HepG2 (cell line): Measurements from ENCODE around the gene MSMP. TPM values are rescaled to one million over a fixed set of nuclear protein-coding genes. Genes with fewer than 3 reads are reported as not detected.

Source experiments
- ATAC-seq: fragments of 200-7000 bp; cut with Tn5 transposase; 3 replicates; pipeline ENCODE4 v1.9.1; 2020; ENCODE audit warnings: mild to moderate bottlenecking, moderate library complexity
- BruUV-seq: library from RNA; stranded (reverse); fragments of 400-500 nt; replicated peaks from 2 replicates; lab custom pipeline; 2021; lab: Mats Ljungman, UMichigan
- CTCF ChIA-PET: fragments of 300-600 bp; formaldehyde crosslinking; extraction: SDS; loops from one replicate; lab custom pipeline; 2021; ENCODE audit warnings: low total read pairs, inconsistent platforms, low intra/inter-chr PET ratio; lab: Yijun Ruan, JAX
- POLR2A ChIA-PET: fragments of 350-600 bp; sonication (Branson Sonifier 250); formaldehyde crosslinking; loops from one replicate; lab custom pipeline; 2020; ENCODE audit warnings: antibody characterized with exemption, inconsistent platforms; lab: Yijun Ruan, JAX
- DNase-seq: peaks from one replicate; pipeline ENCODE4 v3.0.0-alpha.2; 2015; ENCODE audit warnings: low spot score
- FAIRE-seq: peaks from 3 replicates; lab custom pipeline; 2011; peaks lifted over from hg19 to GRCh38; lab: Jason Lieb, UNC
- H2AFZ ChIP-seq: one replicate; pipeline ENCODE4 v1.6.1; 2011; ENCODE audit warnings: low read length, inconsistent platforms
- H3K27ac ChIP-seq: fragments of 300-600 bp; 3 replicates; pipeline ENCODE4 v1.8.0; 2011; ENCODE audit warnings: mixed run types, mild to moderate bottlenecking, mixed read lengths, low read length, inconsistent platforms; ENCODE audit not compliant: insufficient read depth; ENCODE audit errors: extremely low read length
- H3K27me3 ChIP-seq, 2 experiments: fragments of 200-600 bp in 1 of 2; 2 replicates in 1 of 2; 3 replicates in 1 of 2; pipeline versions ENCODE4 v1.6.0 to v1.8.0; 2011; ENCODE audit warnings: low read length in 2 of 2, mild to moderate bottlenecking in 2 of 2, moderate library complexity in 2 of 2, inconsistent platforms in 1 of 2; ENCODE audit not compliant: insufficient read depth in 2 of 2, control insufficient read depth in 1 of 2
- H3K36me3 ChIP-seq, 2 experiments: fragments of 200-600 bp in 1 of 2; replicated peaks in 1 of 2; 2 replicates in 1 of 2; 3 replicates in 1 of 2; pipeline versions ENCODE4 v1.5.1 to v1.8.0; 2011; ENCODE audit warnings: low read length in 2 of 2, inconsistent platforms in 1 of 2; ENCODE audit not compliant: insufficient read depth in 2 of 2, control insufficient read depth in 1 of 2
- H3K4me1 ChIP-seq: 2 replicates; pipeline ENCODE4 v1.5.1; 2012; ENCODE audit warnings: low read length, inconsistent platforms; ENCODE audit not compliant: insufficient read depth
- H3K4me2 ChIP-seq: 2 replicates; pipeline ENCODE4 v1.6.0; 2011; ENCODE audit warnings: low read depth, low read length, inconsistent platforms
- H3K4me3 ChIP-seq, 3 experiments: fragments of 200-600 bp in 1 of 3; sonication (generic), shearing (Covaris generic) in 1 of 3; replicated peaks in 1 of 3; 2 replicates each; pipeline ENCODE4 v1.5.1; 2011 to 2016; ENCODE audit warnings: low read length in 3 of 3, inconsistent platforms in 2 of 3, low read depth in 2 of 3, mild to moderate bottlenecking in 2 of 3, control low read depth in 1 of 3, mixed read lengths in 1 of 3; ENCODE audit not compliant: insufficient read depth in 1 of 3
- H3K79me2 ChIP-seq: one replicate; pipeline ENCODE4 v1.6.1; 2011; ENCODE audit warnings: low read length, inconsistent platforms; ENCODE audit not compliant: insufficient read depth
- H3K9ac ChIP-seq: 2 replicates; pipeline ENCODE4 v1.6.0; 2011; ENCODE audit warnings: mild to moderate bottlenecking, low read depth, low read length, inconsistent platforms; ENCODE audit not compliant: insufficient read depth
- H3K9me3 ChIP-seq: 2 replicates; pipeline ENCODE4 v1.5.1; 2012; ENCODE audit warnings: mild to moderate bottlenecking, low read length
- H4K20me1 ChIP-seq: 2 replicates; pipeline ENCODE4 v1.6.0; 2011; ENCODE audit warnings: inconsistent platforms, mild to moderate bottlenecking, low read length, moderate library complexity; ENCODE audit not compliant: insufficient read depth
- DR1 ChIP-seq: sonication (generic); formaldehyde crosslinking; IDR thresholded peaks from 2 replicates; pipeline ENCODE4 v1.8.0; 2021; ENCODE audit warnings: mild to moderate bottlenecking, missing genetic modification reagents, inconsistent platforms
- GABPB1 ChIP-seq: IDR thresholded peaks from 2 replicates; pipeline ENCODE4 v1.6.1; 2016; ENCODE audit warnings: mild to moderate bottlenecking, missing genetic modification reagents, moderate library complexity, missing compliant biosample characterization
- RXRA ChIP-seq: sonication (generic); formaldehyde crosslinking; IDR thresholded peaks from 2 replicates; pipeline ENCODE4 v1.5.1; 2020; ENCODE audit warnings: missing genetic modification reagents
- STAG1 ChIP-seq: sonication (generic); formaldehyde crosslinking; IDR thresholded peaks from 2 replicates; pipeline ENCODE4 v1.4.0; 2020; ENCODE audit warnings: missing genetic modification reagents
- TCF7L2 ChIP-seq: IDR thresholded peaks from 2 replicates; pipeline ENCODE4 v1.6.1; 2011; ENCODE audit warnings: mild to moderate bottlenecking, low read depth, low read length, moderate library complexity
- ZNF17 ChIP-seq: sonication (generic); formaldehyde crosslinking; IDR thresholded peaks from 2 replicates; pipeline ENCODE4 v1.5.0; 2020; ENCODE audit warnings: mild to moderate bottlenecking, missing genetic modification reagents
- ZNF256 ChIP-seq: sonication (generic); formaldehyde crosslinking; conservative IDR thresholded peaks from 2 replicates; pipeline ENCODE4 v1.4.0; 2020; ENCODE audit warnings: missing genetic modification reagents
- ZNF563 ChIP-seq: sonication (generic); formaldehyde crosslinking; IDR thresholded peaks from 2 replicates; pipeline ENCODE4 v1.8.0; 2022; ENCODE audit warnings: mild to moderate bottlenecking, moderate library complexity, missing genetic modification reagents
- WGBS: methylation state at CpG from one replicate; pipeline ENCODE4 v1.1.6; 2017; ENCODE audit warnings: low lambda C conversion rate; 5-methylcytosine and 5-hydroxymethylcytosine counted together
- in situ Hi-C: cut with HindIII; loops from 2 replicates; pipeline ENCODE4 v1.10.0; 2017; ENCODE audit warnings: low pct_unique_long_range_greater_than_20kb; ENCODE audit not compliant: extremely low pct_ligation_motif_present
- intact Hi-C: fragments of 100-400 bp; cut with micrococcal nuclease; formaldehyde crosslinking; loops from one replicate; pipeline ENCODE4 v1.10.0; 2022; ENCODE audit not compliant: unreplicated experiment
- polyA plus RNA-seq, 8 experiments: library from polyadenylated mRNA; depleted of rRNA in 3 of 8; stranded (reverse) in 7 of 8; unstranded in 1 of 8; fragments of >200 nt; fragmentation: Illumina TruSeq in 4 of 8; extraction: Trizol in 4 of 8; gene quantifications; 2 replicates each; pipeline versions ENCODE4 v1.2.1 to v1.2.3, GENCODE V29; 2011 to 2016; ENCODE audit warnings: low read depth in 4 of 8, missing spikeins in 1 of 8, mixed read lengths in 1 of 8; ENCODE audit not compliant: insufficient read depth in 1 of 8
- total RNA-seq, 5 experiments: library from RNA; depleted of rRNA; stranded (reverse); fragments of >200 nt; fragmentation: Illumina TruSeq; extraction: Trizol; gene quantifications; 2 replicates each; pipeline ENCODE4 v1.2.3, GENCODE V29; 2016; ENCODE audit warnings: low read depth in 1 of 5
- TF ChIP-seq, protein P1 (sequence below), 2 experiments: sonication (generic) in 1 of 2; formaldehyde crosslinking in 1 of 2; IDR thresholded peaks; 2 replicates each; pipeline versions ENCODE4 v1.4.0 to v1.6.1; 2018 to 2020; ENCODE audit warnings: missing genetic modification reagents in 2 of 2, borderline replicate concordance in 1 of 2, low read depth in 1 of 2, mild to moderate bottlenecking in 1 of 2, missing biosample characterization in 1 of 2
- TF ChIP-seq, protein P2 (sequence below): sonication (generic); formaldehyde crosslinking; IDR thresholded peaks from 2 replicates; pipeline ENCODE4 v1.8.1; 2023; ENCODE audit warnings: mild to moderate bottlenecking, moderate library complexity, missing genetic modification reagents
- TF ChIP-seq, protein P3 (sequence below): IDR thresholded peaks from 2 replicates; pipeline ENCODE4 v1.6.1; 2016
- TF ChIP-seq, protein P4 (sequence below): sonication (generic); formaldehyde crosslinking; IDR thresholded peaks from 2 replicates; pipeline ENCODE4 v1.4.0; 2020; ENCODE audit warnings: missing genetic modification reagents, low read depth, mild to moderate bottlenecking, borderline replicate concordance
- TF ChIP-seq, protein P5 (sequence below): sonication (generic); formaldehyde crosslinking; IDR thresholded peaks from 2 replicates; pipeline ENCODE4 v1.5.1; 2020; ENCODE audit warnings: missing genetic modification reagents, mild to moderate bottlenecking, borderline replicate concordance

Gene MSMP
- total and polyA plus RNA-seq, 2 of the 13 experiments (the other 11 are each of a cell fraction or from before 2014, with no cell fraction given), result 0.24 to 0.46 TPM

DNA sequence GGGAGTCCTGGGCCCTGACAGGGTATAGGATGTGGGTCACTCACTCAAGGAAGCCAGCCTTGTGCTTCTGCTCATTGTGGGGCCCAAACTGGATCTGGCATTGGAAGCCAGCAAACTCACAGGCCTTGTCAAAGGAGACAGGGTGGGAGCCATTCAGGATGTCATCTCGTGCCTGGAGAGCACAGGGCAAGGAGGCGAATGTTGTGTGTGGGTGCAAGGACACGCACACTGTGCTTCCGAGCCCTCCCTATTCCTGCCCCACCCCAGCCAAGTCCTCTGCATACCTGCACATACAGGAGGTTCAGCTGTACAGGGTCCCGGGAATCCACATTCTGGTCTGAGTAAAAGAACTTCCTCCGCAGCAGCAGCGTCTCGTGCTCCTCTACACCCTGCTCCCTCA is 30.2 kb downstream of the MSMP start:
- POLR2A ChIA-PET, result no interaction called here
- intact Hi-C loops, result no loop called here
- CTCF ChIA-PET, result no interaction called here
- DNase-seq (no peak), FAIRE-seq (no peak), ATAC-seq (no peak)
- Histone ChIP-seq H3K9ac (no peak overlapping the region), H3K4me2 (no peak overlapping the region), H4K20me1 (peaks cover 10% of the 10 kb centered on the region; the same call in 1 of the 2 replicates), H3K4me3 (no peak overlapping the region), H3K4me1 (peaks cover 28% of the 10 kb centered on the region), H3K27me3 (no peaks in the 10 kb centered on the region), H3K9me3 (no peaks in the 10 kb centered on the region), H3K27ac (no peak overlapping the region), H2AFZ (no peak overlapping the region), H3K36me3 (peaks cover 39 to 72% of the 10 kb centered on the region in 2 experiments), H3K79me2 (peaks cover 25% of the 10 kb centered on the region)
- BruUV-seq, result no TSS peak
- in situ Hi-C loops, result no loop called here
- TF ChIP-seq ZNF256 (no peak), ZNF17 (no peak), TCF7L2 (no peak), STAG1 (CRISPR knock-in tag) (no peak), RXRA (CRISPR knock-in tag) (no peak), ZNF563 (CRISPR knock-in tag) (no peak), DR1 (CRISPR knock-in tag) (no peak), GABPB1 (CRISPR knock-in tag) (no peak)
- TF ChIP-seq, protein P1, sequence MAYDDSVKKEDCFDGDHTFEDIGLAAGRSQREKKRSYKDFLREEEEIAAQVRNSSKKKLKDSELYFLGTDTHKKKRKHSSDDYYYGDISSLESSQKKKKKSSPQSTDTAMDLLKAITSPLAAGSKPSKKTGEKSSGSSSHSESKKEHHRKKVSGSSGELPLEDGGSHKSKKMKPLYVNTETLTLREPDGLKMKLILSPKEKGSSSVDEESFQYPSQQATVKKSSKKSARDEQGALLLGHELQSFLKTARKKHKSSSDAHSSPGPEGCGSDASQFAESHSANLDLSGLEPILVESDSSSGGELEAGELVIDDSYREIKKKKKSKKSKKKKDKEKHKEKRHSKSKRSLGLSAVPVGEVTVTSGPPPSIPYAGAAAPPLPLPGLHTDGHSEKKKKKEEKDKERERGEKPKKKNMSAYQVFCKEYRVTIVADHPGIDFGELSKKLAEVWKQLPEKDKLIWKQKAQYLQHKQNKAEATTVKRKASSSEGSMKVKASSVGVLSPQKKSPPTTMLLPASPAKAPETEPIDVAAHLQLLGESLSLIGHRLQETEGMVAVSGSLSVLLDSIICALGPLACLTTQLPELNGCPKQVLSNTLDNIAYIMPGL (CRISPR knock-in tag; IDR thresholded peaks at IDR 0.05; ENCODE audit: borderline replicate concordance in 1 of 2, low read depth in 1 of 2), result no peak
- TF ChIP-seq, protein P2, sequence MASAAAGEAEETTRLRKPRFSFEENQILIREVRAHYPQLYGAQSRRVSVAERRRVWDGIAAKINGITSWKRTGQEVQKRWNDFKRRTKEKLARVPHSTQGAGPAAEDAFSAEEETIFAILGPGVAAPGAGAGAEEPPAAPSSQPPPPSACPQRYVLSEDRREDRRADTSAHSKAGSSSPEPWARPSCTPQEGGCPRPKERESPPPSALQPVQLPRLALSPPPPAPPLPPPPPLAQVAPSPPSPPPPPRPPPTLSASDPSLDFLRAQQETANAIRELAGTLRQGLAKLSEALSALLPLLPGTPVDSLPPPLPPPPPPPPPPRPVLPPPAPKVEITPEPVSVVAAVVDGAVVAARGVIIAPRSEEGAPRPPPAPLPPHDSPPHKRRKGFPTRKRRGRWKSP (CRISPR knock-in tag), result no peak
- TF ChIP-seq, protein P3, sequence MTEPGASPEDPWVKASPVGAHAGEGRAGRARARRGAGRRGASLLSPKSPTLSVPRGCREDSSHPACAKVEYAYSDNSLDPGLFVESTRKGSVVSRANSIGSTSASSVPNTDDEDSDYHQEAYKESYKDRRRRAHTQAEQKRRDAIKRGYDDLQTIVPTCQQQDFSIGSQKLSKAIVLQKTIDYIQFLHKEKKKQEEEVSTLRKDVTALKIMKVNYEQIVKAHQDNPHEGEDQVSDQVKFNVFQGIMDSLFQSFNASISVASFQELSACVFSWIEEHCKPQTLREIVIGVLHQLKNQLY, result no peak
- TF ChIP-seq, protein P4, sequence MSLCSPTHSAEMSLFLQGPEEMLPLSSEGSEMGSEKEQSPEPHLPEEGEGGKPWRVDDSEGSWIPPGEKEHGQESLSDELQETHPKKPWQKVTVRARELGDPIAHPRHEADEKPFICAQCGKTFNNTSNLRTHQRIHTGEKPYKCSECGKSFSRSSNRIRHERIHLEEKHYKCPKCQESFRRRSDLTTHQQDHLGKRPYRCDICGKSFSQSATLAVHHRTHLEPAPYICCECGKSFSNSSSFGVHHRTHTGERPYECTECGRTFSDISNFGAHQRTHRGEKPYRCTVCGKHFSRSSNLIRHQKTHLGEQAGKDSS (CRISPR knock-in tag), result no peak
- TF ChIP-seq, protein P5, sequence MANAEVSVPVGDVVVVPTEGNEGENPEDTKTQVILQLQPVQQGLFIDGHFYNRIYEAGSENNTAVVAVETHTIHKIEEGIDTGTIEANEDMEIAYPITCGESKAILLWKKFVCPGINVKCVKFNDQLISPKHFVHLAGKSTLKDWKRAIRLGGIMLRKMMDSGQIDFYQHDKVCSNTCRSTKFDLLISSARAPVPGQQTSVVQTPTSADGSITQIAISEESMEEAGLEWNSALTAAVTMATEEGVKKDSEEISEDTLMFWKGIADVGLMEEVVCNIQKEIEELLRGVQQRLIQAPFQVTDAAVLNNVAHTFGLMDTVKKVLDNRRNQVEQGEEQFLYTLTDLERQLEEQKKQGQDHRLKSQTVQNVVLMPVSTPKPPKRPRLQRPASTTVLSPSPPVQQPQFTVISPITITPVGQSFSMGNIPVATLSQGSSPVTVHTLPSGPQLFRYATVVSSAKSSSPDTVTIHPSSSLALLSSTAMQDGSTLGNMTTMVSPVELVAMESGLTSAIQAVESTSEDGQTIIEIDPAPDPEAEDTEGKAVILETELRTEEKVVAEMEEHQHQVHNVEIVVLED, result no peak
- WGBS, result 98% methylated on average over 8 of the region's 8 CpGs
